GM18873 (cell line): ENCODE results near the gene ANKFY1.
"Not testable (repeated sequence)": the region's sequence is repeated elsewhere in the genome, so short reads cannot be mapped to it uniquely, and the experiment has no call there.

Source experiments
- ATAC-seq: cut with Tn5 transposase; IDR thresholded peaks from one replicate; pipeline ENCODE4 v1.9.1; 2021; ENCODE audit warnings: mild to moderate bottlenecking, moderate library complexity, moderate number of reproducible peaks; ENCODE audit not compliant: unreplicated experiment, low FRiP score

ANKFY1 gene

GRCh38 chr17:4262703-4263102 is 1.1 kb downstream of the ANKFY1 start:
- ATAC-seq: no peak

GRCh38 chr17:4261452-4261851 is 2.3 kb downstream of the ANKFY1 start:
- no peak for ATAC-seq

- ATAC-seq: no peak
Observed at GRCh38 chr17:4258867-4259266, 4.9 kb downstream of the ANKFY1 start.

GRCh38 chr17:4256952-4257351 is 6.8 kb downstream of the ANKFY1 start:
- no peak for ATAC-seq

- ATAC-seq: not testable (repeated sequence)
Observed at GRCh38 chr17:4255271-4255670, 8.5 kb downstream of the ANKFY1 start.

GRCh38 chr17:4250887-4251286 is 12.9 kb downstream of the ANKFY1 start:
- no peak for ATAC-seq

- no peak for ATAC-seq
Observed at GRCh38 chr17:4249452-4250029, 14.2 kb downstream of the ANKFY1 start.

GRCh38 chr17:4248504-4249277 is 15.1 kb downstream of the ANKFY1 start:
- ATAC-seq: no peak

GRCh38 chr17:4247971-4248388 is 15.8 kb downstream of the ANKFY1 start:
- no peak for ATAC-seq

- ATAC-seq: no peak
Observed at GRCh38 chr17:4247361-4247970, 16.3 kb downstream of the ANKFY1 start.

GRCh38 chr17:4246674-4247073 is 17.1 kb downstream of the ANKFY1 start:
- no peak for ATAC-seq

GRCh38 chr17:4241535-4241934 is 22.2 kb downstream of the ANKFY1 start:
- no peak for ATAC-seq

GRCh38 chr17:4236456-4236855 is 27.3 kb downstream of the ANKFY1 start:
- ATAC-seq: no peak

- no peak for ATAC-seq
Observed at GRCh38 chr17:4235372-4236279, 28.2 kb downstream of the ANKFY1 start.

GRCh38 chr17:4234401-4234800 is 29.4 kb downstream of the ANKFY1 start:
- no peak for ATAC-seq

- ATAC-seq: no peak
Observed at GRCh38 chr17:4233668-4234258, 30.0 kb downstream of the ANKFY1 start.

- no peak for ATAC-seq
Observed at GRCh38 chr17:4232168-4232813, 31.5 kb downstream of the ANKFY1 start.

- no peak for ATAC-seq
Observed at GRCh38 chr17:4229627-4230541, 33.9 kb downstream of the ANKFY1 start.
